Keratinocyte (primary cell): Measurements from ENCODE around the gene TOP2A. TPM values are rescaled to one million over a fixed set of nuclear protein-coding genes. Genes with fewer than 3 reads are reported as not detected.

Source experiments
- DNase-seq: peaks from one replicate; pipeline ENCODE4 v3.0.0-alpha.2; 2011; ENCODE audit warnings: low read depth, missing footprints, low spot score
- FAIRE-seq: peaks from 2 replicates; lab custom pipeline; 2011; peaks lifted over from hg19 to GRCh38; lab: Jason Lieb, UNC
- H2AFZ ChIP-seq: 2 replicates; pipeline ENCODE4 v1.6.0; 2012; ENCODE audit warnings: low read length, control low read depth, inconsistent platforms; ENCODE audit not compliant: control insufficient read depth
- H3K27ac ChIP-seq: 2 replicates; pipeline ENCODE4 v1.5.1; 2011; ENCODE audit warnings: low read length; ENCODE audit not compliant: control insufficient read depth, insufficient read depth
- H3K27me3 ChIP-seq: 3 replicates; pipeline ENCODE4 v1.6.0; 2011; ENCODE audit warnings: low read length; ENCODE audit not compliant: control insufficient read depth, insufficient read depth; ENCODE audit errors: extremely low read depth
- H3K36me3 ChIP-seq, 2 experiments: 2 replicates in 1 of 2; 3 replicates in 1 of 2; pipeline ENCODE4 v1.5.1; 2011; ENCODE audit warnings: low read length in 2 of 2, mild to moderate bottlenecking in 1 of 2; ENCODE audit not compliant: control insufficient read depth in 2 of 2, insufficient read depth in 2 of 2; ENCODE audit errors: extremely low read depth in 1 of 2
- H3K4me1 ChIP-seq: 3 replicates; pipeline ENCODE4 v1.5.1; 2011; ENCODE audit warnings: low read length; ENCODE audit not compliant: control insufficient read depth, insufficient read depth; ENCODE audit errors: extremely low read depth
- H3K4me2 ChIP-seq: 3 replicates; pipeline ENCODE4 v1.6.0; 2011; ENCODE audit warnings: low read depth, low read length; ENCODE audit not compliant: control insufficient read depth, insufficient read depth; ENCODE audit errors: extremely low read depth
- H3K4me3 ChIP-seq, 3 experiments: fragments of 200-600 bp in 1 of 3; sonication (generic) in 1 of 3; 2 replicates in 2 of 3; 3 replicates in 1 of 3; pipeline ENCODE4 v1.5.1; 2011 to 2016; ENCODE audit warnings: low read length in 3 of 3, mild to moderate bottlenecking in 3 of 3, control low read depth in 2 of 3, inconsistent platforms in 1 of 3, low read depth in 1 of 3, mixed read lengths in 1 of 3, mixed run types in 1 of 3, moderate library complexity in 1 of 3; ENCODE audit not compliant: control insufficient read depth in 2 of 3, insufficient read depth in 2 of 3; ENCODE audit errors: extremely low read depth in 1 of 3
- H3K79me2 ChIP-seq: 2 replicates; pipeline ENCODE4 v1.6.0; 2012; ENCODE audit warnings: low read length; ENCODE audit not compliant: control insufficient read depth, insufficient read depth
- H3K9ac ChIP-seq: 3 replicates; pipeline ENCODE4 v1.6.0; 2011; ENCODE audit warnings: low read length; ENCODE audit not compliant: control insufficient read depth, insufficient read depth; ENCODE audit errors: extremely low read depth
- H3K9me1 ChIP-seq: 3 replicates; pipeline ENCODE4 v1.6.0; 2011; ENCODE audit warnings: low read length; ENCODE audit not compliant: control insufficient read depth, insufficient read depth; ENCODE audit errors: extremely low read depth
- H3K9me3 ChIP-seq: 2 replicates; pipeline ENCODE4 v1.5.1; 2012; ENCODE audit warnings: low read depth, low read length; ENCODE audit not compliant: control insufficient read depth
- H4K20me1 ChIP-seq: 3 replicates; pipeline ENCODE4 v1.6.0; 2011; ENCODE audit warnings: low read length; ENCODE audit not compliant: control insufficient read depth, insufficient read depth; ENCODE audit errors: extremely low read depth
- EZH2 ChIP-seq: IDR thresholded peaks from one replicate; pipeline ENCODE4 v1.6.1; 2012; ENCODE audit warnings: inconsistent platforms, mild to moderate bottlenecking, low read length, moderate library complexity
- dilution Hi-C: fragments of 300-500 bp; cut with MboI; formaldehyde crosslinking; loops from one replicate; pipeline ENCODE4 v1.7.0; 2020; ENCODE audit warnings: low sequenced_read_pairs; ENCODE audit not compliant: extremely low pct_ligation_motif_present
- polyA plus RNA-seq, 5 experiments: library from polyadenylated mRNA; depleted of rRNA in 3 of 5; stranded (reverse) in 3 of 5; stranded (forward) in 1 of 5; unstranded in 1 of 5; fragments of >200 nt; gene quantifications; 1 replicate in 1 of 5; 2 replicates in 3 of 5; 3 replicates in 1 of 5; pipeline versions ENCODE4 v1.2.1 to v1.2.3, GENCODE V29; 2011 to 2012; ENCODE audit warnings: missing spikeins in 2 of 5, low read depth in 1 of 5, low replicate concordance in 1 of 5
- TF ChIP-seq, protein P1 (sequence below), 3 experiments: IDR thresholded peaks in 1 of 3; conservative IDR thresholded peaks in 1 of 3; optimal IDR thresholded peaks in 1 of 3; 2 replicates in 2 of 3; 3 replicates in 1 of 3; pipeline versions ENCODE3 to v1.5.1; 2011; ENCODE audit warnings: low read length in 3 of 3, mild to moderate bottlenecking in 3 of 3, moderate library complexity in 2 of 3, control low read depth in 1 of 3, inconsistent platforms in 1 of 3; ENCODE audit not compliant: insufficient read depth in 2 of 3; ENCODE audit errors: extremely low read depth in 1 of 3

TOP2A gene
- polyA plus RNA-seq, 1 donor (not counting 4 experiments of a cell fraction or from before 2014, with no cell fraction given) = 45.0 TPM

DNA sequence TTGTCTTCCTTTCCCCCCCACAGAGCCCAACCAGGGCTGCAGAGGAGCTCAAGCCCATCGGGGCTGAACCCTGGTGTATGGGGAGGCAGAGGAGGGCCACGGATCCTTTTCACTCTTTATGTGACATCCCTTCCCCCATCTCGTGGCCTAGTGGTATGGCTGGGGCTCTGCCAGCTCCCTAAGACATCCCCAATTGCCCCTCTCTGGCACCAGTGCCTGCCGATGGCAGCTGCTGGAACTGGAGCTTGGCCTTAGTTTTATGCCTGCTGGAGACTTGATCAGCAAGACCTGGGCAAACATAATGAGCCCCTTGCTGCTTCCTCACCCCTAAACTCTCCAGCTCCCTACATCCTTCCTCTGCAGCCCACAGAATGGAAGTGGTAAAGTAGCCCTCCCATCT is 8.0 kb upstream of the TOP2A start:
- Histone ChIP-seq H3K4me1 (no peaks in the 10 kb centered on the region), H3K9me3 (no peaks in the 10 kb centered on the region), H2AFZ (no peak overlapping the region), H3K36me3 (no peaks in the 10 kb centered on the region), H3K79me2 (no peaks in the 10 kb centered on the region), H3K27me3 (peaks cover 8% of the 10 kb centered on the region), H3K4me2 (no peak overlapping the region), H3K9me1 (no peaks in the 10 kb centered on the region), H3K4me3 (no peak overlapping the region), H4K20me1 (no peaks in the 10 kb centered on the region), H3K9ac (no peak overlapping the region), H3K27ac (no peak overlapping the region)
- FAIRE-seq (no peak), DNase-seq (no peak)
- TF ChIP-seq, protein P1, sequence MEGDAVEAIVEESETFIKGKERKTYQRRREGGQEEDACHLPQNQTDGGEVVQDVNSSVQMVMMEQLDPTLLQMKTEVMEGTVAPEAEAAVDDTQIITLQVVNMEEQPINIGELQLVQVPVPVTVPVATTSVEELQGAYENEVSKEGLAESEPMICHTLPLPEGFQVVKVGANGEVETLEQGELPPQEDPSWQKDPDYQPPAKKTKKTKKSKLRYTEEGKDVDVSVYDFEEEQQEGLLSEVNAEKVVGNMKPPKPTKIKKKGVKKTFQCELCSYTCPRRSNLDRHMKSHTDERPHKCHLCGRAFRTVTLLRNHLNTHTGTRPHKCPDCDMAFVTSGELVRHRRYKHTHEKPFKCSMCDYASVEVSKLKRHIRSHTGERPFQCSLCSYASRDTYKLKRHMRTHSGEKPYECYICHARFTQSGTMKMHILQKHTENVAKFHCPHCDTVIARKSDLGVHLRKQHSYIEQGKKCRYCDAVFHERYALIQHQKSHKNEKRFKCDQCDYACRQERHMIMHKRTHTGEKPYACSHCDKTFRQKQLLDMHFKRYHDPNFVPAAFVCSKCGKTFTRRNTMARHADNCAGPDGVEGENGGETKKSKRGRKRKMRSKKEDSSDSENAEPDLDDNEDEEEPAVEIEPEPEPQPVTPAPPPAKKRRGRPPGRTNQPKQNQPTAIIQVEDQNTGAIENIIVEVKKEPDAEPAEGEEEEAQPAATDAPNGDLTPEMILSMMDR (optimal IDR thresholded peaks at IDR 0.05 in 1 of 3, IDR thresholded peaks at IDR 0.05 in 1 of 3, conservative IDR thresholded peaks at IDR 0.05 in 1 of 3; ENCODE audit: extremely low read depth in 1 of 3, insufficient read depth in 2 of 3, low read length in 3 of 3) = no peak
- TF ChIP-seq EZH2 = no peak
- dilution Hi-C loops = no loop called here

- no peak overlapping the region for H3K9ac ChIP-seq
- DNase-seq (no peak), FAIRE-seq (no peak)
- no peak overlapping the region for H2AFZ ChIP-seq
- TF ChIP-seq, protein P1 (optimal IDR thresholded peaks at IDR 0.05 in 1 of 3, IDR thresholded peaks at IDR 0.05 in 1 of 3, conservative IDR thresholded peaks at IDR 0.05 in 1 of 3; ENCODE audit: extremely low read depth in 1 of 3, insufficient read depth in 2 of 3, low read length in 3 of 3) = no peak
- TF ChIP-seq EZH2 = no peak
- no peaks in the 10 kb centered on the region for H3K79me2 ChIP-seq
- H3K4me3 ChIP-seq = no peak overlapping the region
- no peak overlapping the region for H3K4me2 ChIP-seq
- H3K36me3 ChIP-seq = no peaks in the 10 kb centered on the region
- H3K9me1 ChIP-seq = no peaks in the 10 kb centered on the region
- no peaks in the 10 kb centered on the region for H3K4me1 ChIP-seq
- H3K27ac ChIP-seq = no peak overlapping the region
- H3K9me3 ChIP-seq = no peaks in the 10 kb centered on the region
- dilution Hi-C loops = no loop called here
- H3K27me3 ChIP-seq = no peaks in the 10 kb centered on the region
- H4K20me1 ChIP-seq = no peaks in the 10 kb centered on the region
Observed at GRCh38 chr17:40422990-40423633, 5.4 kb upstream of the TOP2A start.
